ENCODE data around the gene APLP2.

Gene APLP2

GRCh38 chr11:130150790-130151189 is 81.1 kb downstream of the APLP2 start:
- TF ChIP-seq JUND (IDR thresholded peaks at IDR 0.05; ENCODE audit: low read depth), result no peak
- DNase-seq (ENCODE audit: low read depth in 1 of 2, low spot score in 1 of 2), result no peak
- in situ Hi-C loops (cut with HindIII; ENCODE audit: low pct_unique_long_range_greater_than_20kb, low sequenced_read_pairs), result no loop called here

GRCh38 chr11:130151196-130151595 is 81.5 kb downstream of the APLP2 start:
- DNase-seq (ENCODE audit: low read depth in 1 of 2, low spot score in 1 of 2), result no peak
- TF ChIP-seq JUND (IDR thresholded peaks at IDR 0.05; ENCODE audit: low read depth), result no peak
- in situ Hi-C loops (cut with HindIII; ENCODE audit: low pct_unique_long_range_greater_than_20kb, low sequenced_read_pairs), result no loop called here

DNA sequence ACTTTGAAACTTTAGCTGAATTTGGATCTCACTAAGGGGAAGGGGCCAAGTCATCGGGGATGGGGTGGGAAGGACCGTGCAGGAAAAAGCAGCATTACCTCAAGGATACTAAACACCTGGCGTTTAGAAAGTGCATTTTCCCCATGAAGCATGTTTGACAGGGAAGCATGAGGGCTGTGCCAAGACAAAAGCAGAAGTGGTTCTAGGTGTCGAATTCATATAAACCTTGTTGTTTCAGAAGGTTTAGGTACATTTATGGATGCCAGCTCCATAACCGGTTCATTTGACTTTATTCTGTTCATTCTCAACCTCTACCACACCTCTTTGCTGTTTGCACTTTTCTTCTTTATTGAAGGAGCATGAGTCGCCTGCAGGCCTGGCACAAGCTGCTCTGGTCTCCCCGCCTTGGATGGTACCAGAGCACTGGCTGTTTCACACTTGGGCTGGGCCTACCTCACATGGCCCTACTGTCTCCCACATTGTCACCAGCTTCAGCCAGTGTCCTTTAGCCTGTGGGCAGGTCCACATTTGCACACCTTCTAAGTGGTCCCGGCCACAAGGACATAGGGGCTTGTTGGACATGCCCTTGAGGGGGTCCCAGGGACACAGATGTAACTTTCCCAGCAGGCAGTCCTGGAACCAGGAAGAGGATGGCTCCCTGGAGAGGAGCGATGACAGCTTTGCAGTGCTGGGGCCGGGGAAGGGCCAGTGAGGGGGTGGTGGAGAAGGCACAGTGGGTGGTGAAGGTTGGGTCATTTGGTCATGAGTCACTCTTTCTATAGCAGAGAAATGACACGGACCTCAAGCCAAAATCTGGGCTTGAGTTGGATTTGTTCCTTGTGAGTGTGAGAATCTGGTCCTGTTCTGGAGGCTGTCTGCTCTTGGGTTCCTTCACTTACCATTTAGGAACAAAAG is 86.7 kb downstream of the APLP2 start:
- no peak for TF ChIP-seq JUND (IDR thresholded peaks at IDR 0.05; ENCODE audit: low read depth)
- in situ Hi-C loops (cut with HindIII; ENCODE audit: low pct_unique_long_range_greater_than_20kb, low sequenced_read_pairs), result no loop called here
- DNase-seq (ENCODE audit: low read depth in 1 of 2, low spot score in 1 of 2), result no peak

DNA sequence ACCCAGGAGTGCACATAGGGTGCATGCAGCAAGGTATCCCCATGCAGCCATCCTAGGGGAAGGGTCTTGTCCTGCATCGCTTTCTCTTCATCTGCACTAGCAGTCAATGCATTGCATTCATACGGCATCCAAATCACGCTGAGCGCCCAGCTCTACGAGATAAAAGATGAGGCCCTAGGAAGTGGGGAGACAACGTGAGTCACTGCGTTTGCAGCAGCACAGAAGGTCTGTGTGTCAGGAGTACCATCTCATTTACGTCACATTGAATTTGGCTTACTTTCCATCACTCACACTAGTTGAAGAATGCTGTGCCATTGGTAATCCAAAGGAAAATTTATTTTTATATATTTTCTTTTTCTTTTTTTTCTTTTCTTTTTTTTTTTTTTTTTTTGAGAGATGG is 87.4 kb downstream of the APLP2 start:
- no peak for TF ChIP-seq JUND (IDR thresholded peaks at IDR 0.05; ENCODE audit: low read depth)
- in situ Hi-C loops (cut with HindIII; ENCODE audit: low pct_unique_long_range_greater_than_20kb, low sequenced_read_pairs), result no loop called here
- no peak for DNase-seq (ENCODE audit: low read depth in 1 of 2, low spot score in 1 of 2)

DNA sequence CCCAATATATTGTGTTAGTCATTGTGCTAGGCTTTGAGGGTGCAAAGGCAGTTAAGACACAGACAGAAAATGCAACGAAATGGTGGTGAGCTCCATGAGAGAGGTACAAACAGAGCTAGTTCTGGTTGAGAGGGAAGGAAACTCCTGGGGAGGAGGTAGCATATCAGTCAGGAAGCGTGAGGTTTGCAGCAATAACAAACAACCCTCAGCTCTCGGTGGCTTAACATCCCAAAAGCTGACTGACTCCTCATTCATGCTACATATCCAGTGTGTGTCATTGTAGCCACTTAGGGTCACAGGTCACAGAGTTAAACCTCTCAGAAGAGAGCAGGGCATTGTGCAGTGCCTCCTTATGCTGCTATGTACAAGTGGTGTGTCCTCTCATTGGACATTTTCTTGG is 88.1 kb downstream of the APLP2 start:
- in situ Hi-C loops (cut with HindIII; ENCODE audit: low pct_unique_long_range_greater_than_20kb, low sequenced_read_pairs), result no loop called here
- DNase-seq (ENCODE audit: low read depth in 1 of 2, low spot score in 1 of 2), result no peak
- no peak for TF ChIP-seq JUND (IDR thresholded peaks at IDR 0.05; ENCODE audit: low read depth)

GRCh38 chr11:130159139-130159538 is 89.4 kb downstream of the APLP2 start:
- no peak for TF ChIP-seq JUND (IDR thresholded peaks at IDR 0.05; ENCODE audit: low read depth)
- in situ Hi-C loops (cut with HindIII; ENCODE audit: low pct_unique_long_range_greater_than_20kb, low sequenced_read_pairs), result no loop called here
- no peak for DNase-seq (ENCODE audit: low read depth in 1 of 2, low spot score in 1 of 2)

DNA sequence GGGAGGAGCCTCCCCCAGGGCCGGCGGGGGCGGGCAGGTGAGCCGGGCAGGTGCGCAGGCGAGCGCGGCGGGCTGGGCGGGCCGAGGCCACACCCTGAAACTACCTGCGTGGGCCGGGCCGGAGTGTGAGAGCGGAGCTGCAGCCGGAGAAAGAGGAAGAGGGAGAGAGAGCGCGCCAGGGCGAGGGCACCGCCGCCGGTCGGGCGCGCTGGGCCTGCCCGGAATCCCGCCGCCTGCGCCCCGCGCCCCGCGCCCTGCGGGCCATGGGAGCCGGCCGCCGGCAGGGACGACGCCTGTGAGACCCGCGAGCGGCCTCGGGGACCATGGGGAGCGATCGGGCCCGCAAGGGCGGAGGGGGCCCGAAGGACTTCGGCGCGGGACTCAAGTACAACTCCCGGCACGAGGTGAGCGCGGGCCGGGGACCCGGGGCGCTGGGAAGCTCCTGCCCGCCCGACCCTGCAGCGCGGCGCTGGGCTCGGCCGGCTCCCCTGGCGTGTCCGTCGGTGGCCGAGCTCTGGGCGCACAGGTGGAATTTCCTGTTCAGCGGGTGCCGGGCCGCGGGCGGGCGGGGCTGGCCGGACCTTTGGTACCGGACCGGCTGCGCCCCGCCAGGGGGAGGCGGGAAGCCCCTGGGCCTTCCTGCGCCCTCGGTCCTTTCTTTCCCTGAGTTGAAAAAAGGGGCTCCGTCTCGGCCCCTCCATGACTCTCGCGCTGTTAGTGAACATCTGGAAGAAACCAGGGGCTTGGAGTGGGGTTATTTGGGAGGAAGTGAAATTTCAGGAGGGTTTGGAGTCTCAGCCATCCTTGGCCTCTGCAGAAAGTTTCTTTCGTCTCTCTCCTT is 90.2 kb downstream of the APLP2 start, which contains the start of gene ST14:
Gene ST14 (plus strand): TSS at position 126 of the 841 bp plus-strand sequence. CDS start 198 bp downstream, at position 324.
- DNase-seq (ENCODE audit: low read depth in 1 of 2, low spot score in 1 of 2), result peak; percentile 94 to 98
- no peak for TF ChIP-seq JUND (IDR thresholded peaks at IDR 0.05; ENCODE audit: low read depth)
- in situ Hi-C loops (cut with HindIII; ENCODE audit: low pct_unique_long_range_greater_than_20kb, low sequenced_read_pairs), result no loop called here

DNA sequence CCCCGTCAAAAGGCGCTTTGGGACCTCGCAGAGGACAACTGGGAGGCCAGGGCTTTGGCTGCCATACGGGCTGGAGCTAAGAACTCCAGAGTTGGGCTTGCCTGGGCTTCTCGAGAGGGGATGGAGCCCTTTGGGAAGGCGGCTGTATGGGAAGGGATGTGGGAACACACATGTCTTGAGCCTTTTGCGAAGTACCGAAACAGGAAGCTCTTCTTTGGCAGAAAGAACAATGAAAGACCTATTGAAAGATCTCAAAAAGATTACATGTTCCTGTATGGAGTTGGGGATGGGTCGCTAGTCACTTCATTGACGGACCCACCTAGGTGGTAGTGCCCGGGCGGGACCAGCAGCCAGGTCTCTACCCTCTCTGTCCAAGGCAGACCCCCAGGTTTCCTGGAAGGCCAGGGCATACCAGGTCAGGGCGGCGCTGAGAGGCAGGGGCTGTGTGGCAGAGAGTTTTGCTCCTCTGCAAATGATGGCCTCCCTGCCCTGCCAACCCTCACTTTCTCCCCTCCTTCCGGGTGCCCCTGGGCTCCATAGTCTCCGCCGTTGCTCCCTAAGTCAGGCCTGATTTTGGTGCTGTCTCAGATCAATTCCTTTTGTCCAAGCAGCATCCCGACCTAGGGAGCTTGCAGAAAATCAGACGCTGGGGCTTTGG is 90.9 kb downstream of the APLP2 start:
- no peak for TF ChIP-seq JUND (IDR thresholded peaks at IDR 0.05; ENCODE audit: low read depth)
- no peak for DNase-seq (ENCODE audit: low read depth in 1 of 2, low spot score in 1 of 2)
- in situ Hi-C loops (cut with HindIII; ENCODE audit: low pct_unique_long_range_greater_than_20kb, low sequenced_read_pairs), result no loop called here

DNA sequence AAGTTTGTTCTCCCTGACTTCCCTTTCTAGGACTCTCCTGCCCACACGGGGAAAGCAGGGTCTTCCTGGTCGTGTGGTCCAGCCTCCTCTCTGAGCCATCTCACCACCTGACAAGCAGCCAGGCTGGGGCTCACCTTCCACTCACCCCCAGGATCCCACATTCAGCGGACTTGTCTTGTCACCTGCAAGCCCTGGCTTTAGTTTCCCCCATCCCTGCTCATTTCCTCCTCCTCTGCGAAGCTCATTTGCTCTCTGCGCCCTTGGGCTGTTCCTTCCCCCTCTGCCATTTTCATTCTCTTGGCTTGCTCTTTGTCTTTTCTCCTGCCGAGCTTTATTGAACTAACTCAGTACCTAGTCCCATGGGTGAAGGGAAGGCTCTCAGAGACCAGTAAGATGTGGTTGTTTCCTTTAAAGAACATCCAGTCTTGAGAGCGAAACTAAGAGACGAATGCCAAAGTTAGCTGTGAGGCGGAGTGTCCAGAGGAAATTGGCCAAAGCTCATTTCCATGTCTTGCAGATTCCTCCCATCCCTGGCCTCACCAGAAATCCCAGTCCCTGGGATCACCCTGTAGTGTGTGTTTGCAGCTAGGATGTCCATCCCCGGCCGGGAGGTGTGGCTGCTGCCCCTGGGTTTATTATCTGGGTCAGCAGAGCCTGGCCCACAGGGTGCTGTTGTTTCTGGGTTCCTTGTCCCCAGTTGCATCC is 91.9 kb downstream of the APLP2 start:
- in situ Hi-C loops (cut with HindIII; ENCODE audit: low pct_unique_long_range_greater_than_20kb, low sequenced_read_pairs), result no loop called here
- TF ChIP-seq JUND (IDR thresholded peaks at IDR 0.05; ENCODE audit: low read depth), result no peak
- DNase-seq (ENCODE audit: low read depth in 1 of 2, low spot score in 1 of 2), result no peak

GRCh38 chr11:130162733-130163132 is 93.0 kb downstream of the APLP2 start:
- no peak for TF ChIP-seq JUND (IDR thresholded peaks at IDR 0.05; ENCODE audit: low read depth)
- no peak for DNase-seq (ENCODE audit: low read depth in 1 of 2, low spot score in 1 of 2)
- in situ Hi-C loops (cut with HindIII; ENCODE audit: low pct_unique_long_range_greater_than_20kb, low sequenced_read_pairs), result no loop called here

DNA sequence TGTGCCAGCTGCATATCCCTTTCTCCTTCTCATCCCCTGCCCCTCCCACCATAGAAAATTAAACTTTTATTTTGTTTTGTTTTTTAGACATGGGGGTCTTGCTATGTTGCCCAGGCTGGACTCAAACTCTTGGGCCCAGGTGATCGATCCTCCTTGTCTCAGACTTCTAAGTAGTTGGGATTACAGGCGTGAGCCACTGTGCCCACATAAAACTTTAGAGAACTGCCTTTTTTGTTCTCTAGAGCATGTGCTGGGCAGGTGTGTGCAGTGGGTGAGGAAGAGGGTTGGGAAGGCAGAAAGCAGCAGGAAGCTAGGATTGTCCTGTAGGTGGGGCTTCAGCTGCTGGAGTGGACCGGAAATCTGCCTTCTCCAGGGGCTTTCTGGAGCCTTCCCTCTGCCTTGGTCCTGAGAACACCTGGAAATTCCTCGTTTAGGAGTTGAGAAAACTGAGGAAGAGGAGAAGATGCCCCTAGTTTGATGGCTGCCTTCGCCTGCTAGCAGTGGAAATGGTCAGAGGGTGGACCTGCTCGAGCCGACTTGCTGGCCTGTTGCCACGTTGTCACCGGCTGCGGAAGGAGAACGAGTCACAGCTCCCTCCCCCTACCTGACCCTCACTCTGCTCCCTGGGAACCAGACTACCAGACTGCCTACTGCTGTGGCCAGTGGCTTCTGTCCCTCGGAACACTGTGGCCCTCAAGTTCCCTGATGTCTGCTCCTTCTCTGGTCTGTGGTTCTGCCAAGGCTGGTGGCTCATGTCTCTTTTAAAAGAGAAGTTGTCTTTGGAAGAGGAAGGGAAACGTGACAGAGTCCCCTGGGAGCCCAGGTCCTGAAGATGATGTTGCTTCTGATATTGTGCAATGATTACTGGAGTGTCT is 93.9 kb downstream of the APLP2 start:
- no peak for TF ChIP-seq JUND (IDR thresholded peaks at IDR 0.05; ENCODE audit: low read depth)
- in situ Hi-C loops (cut with HindIII; ENCODE audit: low pct_unique_long_range_greater_than_20kb, low sequenced_read_pairs), result no loop called here
- no peak for DNase-seq (ENCODE audit: low read depth in 1 of 2, low spot score in 1 of 2)

All from T47D (cell line).